Activated naive CD4-positive, alpha-beta T cell treated with anti-CD3 and anti-CD28 coated beads for 36 hours (primary cell): Measurements from ENCODE around the gene MID1IP1. TPM values are rescaled to one million over a fixed set of nuclear protein-coding genes. Genes with fewer than 3 reads are reported as not detected.
A peak's percentile ranks its signal among the peaks of the same experiment; 100 is the strongest.

Experiments used
- CTCF ChIA-PET: fragments of 350-600 bp; sonication (Branson Sonifier 250); formaldehyde crosslinking; loops from one replicate; lab custom pipeline; 2021; ENCODE audit warnings: antibody characterized with exemption; lab: Charles Lee
- DNase-seq: peaks from one replicate; pipeline ENCODE4 v3.0.0-alpha.2; 2020
- H3K27ac Mint-ChIP-seq: one replicate; pipeline ENCODE4 v1.8.0; 2021; ENCODE audit warnings: mild to moderate bottlenecking, mixed read lengths
- H3K27me3 Mint-ChIP-seq: one replicate; pipeline ENCODE4 v1.8.0; 2021; ENCODE audit warnings: low read depth, mixed read lengths
- H3K36me3 Mint-ChIP-seq: one replicate; pipeline ENCODE4 v1.8.0; 2021; ENCODE audit warnings: low read depth, mixed read lengths
- H3K4me1 Mint-ChIP-seq: one replicate; pipeline ENCODE4 v1.8.0; 2021; ENCODE audit warnings: low read depth, mixed read lengths
- H3K4me3 Mint-ChIP-seq: one replicate; pipeline ENCODE4 v1.8.0; 2021; ENCODE audit warnings: mild to moderate bottlenecking, moderate library complexity, mixed read lengths
- H3K9me3 Mint-ChIP-seq: one replicate; pipeline ENCODE4 v1.8.0; 2021; ENCODE audit warnings: mixed read lengths
- intact Hi-C: fragments of 100-400 bp; cut with micrococcal nuclease; formaldehyde crosslinking; loops from one replicate; pipeline ENCODE4 v1.15.1; 2023
- total RNA-seq, 2 experiments: library from RNA; stranded (reverse); gene quantifications; one replicate each; pipeline ENCODE4 v1.2.3, GENCODE V29; 2021

The MID1IP1 gene
- 10 to 100 TPM; 82.9 to 83.3 TPM for total RNA-seq

DNA sequence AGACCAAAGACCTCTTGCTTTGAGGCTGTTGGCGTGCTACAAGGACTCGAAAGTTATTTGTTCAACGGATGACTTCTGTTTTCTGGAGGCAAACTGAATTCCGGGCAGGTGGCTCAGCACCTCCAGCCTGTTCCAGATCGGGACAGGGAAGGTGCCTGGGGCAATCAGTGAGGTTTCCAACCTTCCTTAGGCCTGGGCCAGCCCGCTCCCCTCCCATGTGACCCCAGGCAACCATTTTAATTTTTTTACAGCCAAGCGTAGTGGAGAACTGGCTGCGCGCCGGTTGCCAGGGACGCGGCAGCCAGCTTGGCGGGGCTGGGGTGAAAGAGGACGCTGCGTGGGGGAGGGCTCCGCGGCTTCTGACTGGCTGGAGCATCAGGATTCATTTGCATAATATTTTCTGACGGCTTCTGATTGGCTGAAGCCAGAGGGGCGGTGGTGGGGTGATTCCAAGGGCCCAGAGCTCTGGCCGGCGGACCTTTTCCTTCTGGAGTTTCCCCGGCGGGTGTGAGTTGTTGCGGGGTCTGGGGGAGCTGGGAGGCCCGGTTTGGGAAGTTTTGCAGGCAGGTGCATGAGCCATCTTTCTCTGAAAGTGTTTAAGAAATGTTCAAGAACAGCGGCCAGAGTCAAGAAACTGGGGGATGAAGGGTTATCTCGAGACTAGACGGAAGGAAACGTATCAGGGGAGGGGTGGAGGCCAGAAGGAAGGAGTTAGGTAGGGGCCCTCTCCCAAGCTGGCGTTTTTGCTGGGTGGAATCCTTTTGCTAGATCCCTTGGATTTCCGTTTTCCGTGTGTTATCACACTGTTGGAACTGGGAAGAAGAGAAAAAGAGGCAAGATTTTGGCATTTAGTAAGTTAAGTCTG is at the start of gene MID1IP1:
TSS of gene MID1IP1 (plus strand) at position 479 of the 865 bp plus-strand sequence. CDS start 3,488 bp downstream, outside the sequence.
- Mint-ChIP-seq H3K27me3 (no peaks in the 10 kb centered on the region), H3K27ac (peak within 1 kb of the TSS; percentile 97), H3K9me3 (no peaks in the 10 kb centered on the region), H3K4me1 (peaks cover 8% of the 10 kb centered on the region), H3K36me3 (peaks cover 42% of the 10 kb centered on the region), H3K4me3 (peak within 1 kb of the TSS; percentile 87)
- intact Hi-C loops = loop anchor here (1.0 to 2.0 kb wide), 3 partner anchors 15 to 184 kb away; no protein-coding TSS in a partner anchor
- peak; percentile 87 for DNase-seq
- CTCF ChIA-PET = interaction anchor here (0.8 to 1.5 kb wide), 2 partner anchors 9 to 11 kb away, joined by 3 to 5 read pairs; no protein-coding TSS in a partner anchor

GRCh38 chrX:38754102-38754790 is 47.0 kb upstream of the MID1IP1 start:
- DNase-seq = peak; percentile 49
- Mint-ChIP-seq H3K36me3 (no peaks in the 10 kb centered on the region), H3K4me1 (no peaks in the 10 kb centered on the region), H3K9me3 (no peaks in the 10 kb centered on the region), H3K4me3 (no peak overlapping the region), H3K27me3 (no peaks in the 10 kb centered on the region), H3K27ac (no peak overlapping the region)
- CTCF ChIA-PET = interaction anchor here (0.6 to 3.3 kb wide), 8 partner anchors 102 to 1052 kb away, joined by 3 to 16 read pairs (median 3); no protein-coding TSS in a partner anchor
- intact Hi-C loops = loop anchor here (1.0 to 5.0 kb wide), 4 partner anchors 92 to 488 kb away; no protein-coding TSS in a partner anchor

GRCh38 chrX:38754818-38755718 is 46.2 kb upstream of the MID1IP1 start:
- no peaks in the 10 kb centered on the region for H3K9me3 Mint-ChIP-seq
- intact Hi-C loops = loop anchor here (1.0 to 5.0 kb wide), 4 partner anchors 93 to 487 kb away; no protein-coding TSS in a partner anchor
- H3K27me3 Mint-ChIP-seq = no peaks in the 10 kb centered on the region
- no peaks in the 10 kb centered on the region for H3K4me1 Mint-ChIP-seq
- H3K4me3 Mint-ChIP-seq = no peak overlapping the region
- H3K27ac Mint-ChIP-seq = no peak overlapping the region
- H3K36me3 Mint-ChIP-seq = no peaks in the 10 kb centered on the region
- CTCF ChIA-PET = interaction anchor here (0.6 to 3.3 kb wide), 7 partner anchors 138 to 1051 kb away, joined by 3 to 16 read pairs (median 3); no protein-coding TSS in a partner anchor
- no peak for DNase-seq

DNA sequence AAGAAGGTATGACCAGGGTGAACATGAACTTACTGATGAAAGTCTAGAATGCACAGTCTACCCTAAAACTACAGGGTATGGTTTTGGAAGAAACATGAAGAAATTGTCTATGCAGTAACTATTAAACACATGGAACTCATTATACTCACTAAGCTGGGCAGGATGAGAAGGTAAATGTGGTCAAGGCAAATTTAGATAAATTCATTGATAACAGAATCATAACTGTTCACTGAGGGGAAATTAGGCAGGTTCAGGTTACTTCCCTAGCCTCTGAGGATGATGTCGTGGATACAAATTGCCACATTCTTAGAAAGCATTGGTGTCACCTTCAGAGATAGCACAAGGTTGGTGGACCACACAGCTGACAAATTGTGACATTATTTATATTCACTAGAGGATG is 40.4 kb upstream of the MID1IP1 start:
- no peaks in the 10 kb centered on the region for H3K36me3 Mint-ChIP-seq
- H3K9me3 Mint-ChIP-seq = no peaks in the 10 kb centered on the region

GRCh38 chrX:38768079-38768478 is 33.2 kb upstream of the MID1IP1 start:
- H3K36me3 Mint-ChIP-seq = no peaks in the 10 kb centered on the region
- H3K27me3 Mint-ChIP-seq = no peaks in the 10 kb centered on the region
- no peak overlapping the region for H3K27ac Mint-ChIP-seq
- H3K4me1 Mint-ChIP-seq = no peaks in the 10 kb centered on the region
- CTCF ChIA-PET = interaction anchor here (0.6 to 1.7 kb wide), 5 partner anchors 12 to 381 kb away, joined by 3 to 6 read pairs (median 5); no protein-coding TSS in a partner anchor
- intact Hi-C loops = loop anchor here (1.0 to 5.0 kb wide), 2 partner anchors 217 to 379 kb away; no protein-coding TSS in a partner anchor
- no peaks in the 10 kb centered on the region for H3K9me3 Mint-ChIP-seq
- DNase-seq = no peak
- H3K4me3 Mint-ChIP-seq = no peak overlapping the region

More for the DNA sequence above, 40.4 kb upstream of the MID1IP1 start:
- no peak for DNase-seq
- CTCF ChIA-PET = no interaction called here
- Mint-ChIP-seq H3K4me1 (no peaks in the 10 kb centered on the region), H3K27me3 (no peaks in the 10 kb centered on the region), H3K27ac (no peak overlapping the region), H3K4me3 (no peak overlapping the region)
- intact Hi-C loops = no loop called here

- Mint-ChIP-seq H3K36me3 (no peaks in the 10 kb centered on the region), H3K4me1 (no peaks in the 10 kb centered on the region), H3K9me3 (no peaks in the 10 kb centered on the region), H3K4me3 (no peak overlapping the region), H3K27me3 (no peaks in the 10 kb centered on the region), H3K27ac (no peak overlapping the region)
- intact Hi-C loops = no loop called here
- no peak for DNase-seq
- CTCF ChIA-PET = no interaction called here
These were observed 31.1 kb upstream of the MID1IP1 start for GRCh38 chrX:38770152-38770551.

DNA sequence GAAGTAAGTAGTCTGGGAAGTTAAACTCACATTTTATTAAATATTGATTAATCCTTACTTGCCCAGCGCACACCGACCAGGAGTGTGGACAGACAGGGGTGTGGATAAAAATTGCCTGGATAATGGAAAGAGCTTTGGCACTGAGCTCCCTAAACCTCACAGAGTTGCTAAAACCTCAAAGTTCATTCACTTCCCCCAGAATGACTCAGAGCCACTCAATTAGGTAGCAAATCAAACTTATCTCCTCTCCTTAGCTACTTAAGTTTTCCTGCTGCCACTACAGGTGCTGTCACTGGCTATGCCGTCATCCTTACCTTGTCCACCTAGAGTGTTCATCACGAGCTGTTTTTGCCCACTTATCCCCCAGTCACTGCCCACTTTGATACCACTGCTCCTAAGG is 27.0 kb upstream of the MID1IP1 start:
- H3K4me1 Mint-ChIP-seq = no peaks in the 10 kb centered on the region
- intact Hi-C loops = no loop called here
- CTCF ChIA-PET = no interaction called here
- H3K9me3 Mint-ChIP-seq = no peaks in the 10 kb centered on the region
- H3K27me3 Mint-ChIP-seq = no peaks in the 10 kb centered on the region
- no peak overlapping the region for H3K4me3 Mint-ChIP-seq
- DNase-seq = no peak
- H3K36me3 Mint-ChIP-seq = no peaks in the 10 kb centered on the region
- no peak overlapping the region for H3K27ac Mint-ChIP-seq

DNA sequence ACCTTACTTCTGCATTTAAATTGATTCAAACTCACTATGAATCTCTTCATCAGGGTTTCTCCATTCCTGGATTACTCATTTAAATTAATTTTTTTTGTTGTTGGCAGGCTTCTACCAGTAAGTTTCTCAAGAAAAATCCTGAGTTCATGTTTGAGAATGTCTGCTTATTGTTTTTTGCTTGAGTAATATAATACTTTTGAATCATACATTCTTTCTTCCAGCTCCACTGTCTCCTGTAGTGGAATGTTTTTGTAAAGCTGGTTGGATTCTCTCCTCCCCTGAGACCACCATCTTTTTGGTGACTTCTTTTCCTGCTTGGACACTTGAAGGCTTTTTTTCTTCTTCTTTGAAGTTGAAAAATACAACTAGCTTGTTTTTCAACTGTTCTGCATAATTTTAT is 4.3 kb upstream of the MID1IP1 start:
- peaks cover 8% of the 10 kb centered on the region for H3K36me3 Mint-ChIP-seq
- CTCF ChIA-PET = interaction anchor here (0.8 kb wide), 1 partner anchor 72 kb away, joined by 3 read pairs; no protein-coding TSS in a partner anchor
- intact Hi-C loops = no loop called here
- no peaks in the 10 kb centered on the region for H3K27me3 Mint-ChIP-seq
- no peak overlapping the region for H3K4me3 Mint-ChIP-seq
- no peaks in the 10 kb centered on the region for H3K9me3 Mint-ChIP-seq
- peaks cover 8% of the 10 kb centered on the region for H3K4me1 Mint-ChIP-seq
- no peak for DNase-seq
- no peak overlapping the region for H3K27ac Mint-ChIP-seq

DNA sequence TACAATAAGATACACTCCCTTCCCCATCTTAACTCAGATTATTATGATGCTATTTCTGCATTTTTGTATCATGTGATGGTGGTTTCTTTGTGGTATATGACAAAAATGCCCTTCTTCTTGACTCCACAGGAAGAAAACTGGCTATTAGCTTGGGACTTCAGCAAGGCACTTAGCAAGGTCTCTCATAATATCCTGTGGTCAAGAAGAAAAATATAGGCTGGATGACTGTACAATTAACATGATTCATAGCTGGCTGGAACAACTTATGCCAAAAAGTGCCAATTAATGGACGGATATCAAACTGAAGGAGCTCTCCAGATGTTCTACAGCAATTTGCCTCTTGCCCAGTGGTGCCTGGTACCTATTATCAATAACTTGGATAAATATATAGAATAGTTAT is 2.3 kb upstream of the MID1IP1 start:
- DNase-seq = no peak
- intact Hi-C loops = no loop called here
- Mint-ChIP-seq H3K27ac (no peak overlapping the region), H3K27me3 (no peaks in the 10 kb centered on the region), H3K4me1 (peaks cover 8% of the 10 kb centered on the region), H3K36me3 (peaks cover 23% of the 10 kb centered on the region), H3K4me3 (no peak overlapping the region), H3K9me3 (no peaks in the 10 kb centered on the region)
- CTCF ChIA-PET = interaction anchor here (1.3 to 1.6 kb wide), 2 partner anchors 81 to 185 kb away, joined by 3 read pairs; no protein-coding TSS in a partner anchor

DNA sequence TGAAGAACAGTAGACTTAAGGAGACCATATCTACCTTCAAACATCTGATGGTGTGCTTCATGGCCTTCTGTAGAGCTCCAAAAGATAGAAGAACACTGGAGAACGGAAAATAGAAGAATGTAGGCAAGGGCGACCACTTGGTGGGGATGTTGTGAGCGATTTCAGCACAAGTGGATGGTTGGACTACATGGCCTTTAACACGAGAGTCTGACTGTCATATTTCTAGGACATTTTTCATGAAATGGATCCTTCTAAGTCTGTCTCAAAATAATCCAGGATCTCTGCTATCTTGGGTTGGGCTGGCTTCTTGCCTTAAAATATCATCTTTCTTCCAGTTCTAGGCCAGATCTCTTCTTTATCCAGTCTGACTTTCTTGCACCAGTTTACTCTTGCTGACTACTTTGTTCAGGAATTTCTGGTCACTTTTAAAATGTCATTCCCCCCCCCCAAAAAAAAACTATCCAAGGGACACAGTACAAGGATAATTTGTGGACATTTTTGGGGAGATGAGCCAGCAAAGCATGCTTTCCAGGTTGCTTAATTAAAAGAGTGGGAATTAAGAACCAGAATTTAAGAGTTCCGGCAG is 1.2 kb upstream of the MID1IP1 start:
- intact Hi-C loops = loop anchor here (1.0 to 2.0 kb wide), 2 partner anchors 61 to 185 kb away; no protein-coding TSS in a partner anchor
- Mint-ChIP-seq H3K4me1 (peaks cover 8% of the 10 kb centered on the region), H3K27me3 (no peaks in the 10 kb centered on the region), H3K9me3 (no peaks in the 10 kb centered on the region), H3K4me3 (no peak overlapping the region), H3K36me3 (peaks cover 33% of the 10 kb centered on the region), H3K27ac (no peak overlapping the region)
- CTCF ChIA-PET = interaction anchor here (1.3 to 1.6 kb wide), 2 partner anchors 79 to 184 kb away, joined by 3 read pairs; no protein-coding TSS in a partner anchor
- DNase-seq = peak; percentile 38

DNA sequence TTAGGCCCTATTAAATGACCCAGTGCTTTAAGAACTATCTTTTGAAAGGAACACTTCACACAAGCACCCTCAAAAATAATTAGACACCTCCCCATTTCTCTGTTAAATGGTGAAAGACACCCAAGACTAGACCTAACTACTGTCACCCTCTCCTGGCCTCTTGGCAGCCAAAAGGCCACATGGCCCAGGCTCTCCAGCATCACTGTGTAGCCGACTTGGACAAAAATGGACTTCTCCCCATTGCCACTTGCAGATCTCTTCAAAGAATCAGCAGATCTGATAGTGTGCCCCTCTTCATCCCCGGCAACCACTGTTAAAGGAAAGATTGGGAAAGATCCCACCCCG is 2.0 kb downstream of the MID1IP1 start:
- CTCF ChIA-PET = no interaction called here
- H3K9me3 Mint-ChIP-seq = no peaks in the 10 kb centered on the region
- peaks cover 52% of the 10 kb centered on the region for H3K36me3 Mint-ChIP-seq
- no peaks in the 10 kb centered on the region for H3K27me3 Mint-ChIP-seq
- H3K4me1 Mint-ChIP-seq = peaks cover 13% of the 10 kb centered on the region
- peak overlapping the region; percentile 97 for H3K27ac Mint-ChIP-seq
- no peak for DNase-seq
- peak overlapping the region; percentile 87 for H3K4me3 Mint-ChIP-seq
- intact Hi-C loops = loop anchor here (2.0 kb wide), 1 partner anchor 972 kb away; no protein-coding TSS in a partner anchor
